ENCODE measurements around the gene HRH1.

HRH1 gene

GRCh38 chr3:11245827-11246662, 91.8 kb downstream of the HRH1 start:
- DNase-seq, result peak; percentile 31

- peak; percentile 31 for DNase-seq
Measured at GRCh38 chr3:11246663-11246970, 92.3 kb downstream of the HRH1 start.

GRCh38 chr3:11247362-11247761, 93.1 kb downstream of the HRH1 start:
- DNase-seq, result no peak

- DNase-seq, result peak; percentile 31
Measured at GRCh38 chr3:11248596-11248995, 94.3 kb downstream of the HRH1 start.

GRCh38 chr3:11250902-11251806, 96.9 kb downstream of the HRH1 start:
- DNase-seq, result no peak

GRCh38 chr3:11251807-11252176, 97.5 kb downstream of the HRH1 start:
- no peak for DNase-seq

- DNase-seq, result no peak
Measured at GRCh38 chr3:11254876-11255275, 100.6 kb downstream of the HRH1 start.

- peak; percentile 69 for DNase-seq
Measured at GRCh38 chr3:11255537-11255936, 101.2 kb downstream of the HRH1 start.

- DNase-seq, result no peak
Measured at GRCh38 chr3:11258958-11259357, 104.7 kb downstream of the HRH1 start.

- no peak for DNase-seq
Measured at GRCh38 chr3:11260460-11260859, 106.2 kb downstream of the HRH1 start.

- no peak for DNase-seq
Measured at GRCh38 chr3:11269007-11269406, 114.7 kb downstream of the HRH1 start.

- DNase-seq, result peak; percentile 94
Measured at GRCh38 chr3:11271986-11272904, 118.0 kb downstream of the HRH1 start, which contains the start of gene ATG7. Gene ATG7 (plus strand): TSS chr3:11272397. CDS start chr3:11298696, 26,299 bp downstream.

GRCh38 chr3:11272906-11273574, 118.7 kb downstream of the HRH1 start:
- DNase-seq, result no peak

GRCh38 chr3:11273891-11274291, 119.6 kb downstream of the HRH1 start:
- DNase-seq, result no peak

GRCh38 chr3:11274566-11275142, 120.4 kb downstream of the HRH1 start:
- DNase-seq, result no peak

- DNase-seq, result no peak
Measured at GRCh38 chr3:11275926-11276325, 121.6 kb downstream of the HRH1 start.

- peak; percentile 49 for DNase-seq
Measured at GRCh38 chr3:11276901-11277300, 122.6 kb downstream of the HRH1 start.

GRCh38 chr3:11282250-11283138, 128.2 kb downstream of the HRH1 start:
- DNase-seq, result no peak

GRCh38 chr3:11283139-11283475, 128.8 kb downstream of the HRH1 start:
- no peak for DNase-seq

- DNase-seq, result no peak
Measured at GRCh38 chr3:11284011-11284410, 129.7 kb downstream of the HRH1 start.

- DNase-seq, result no peak
Measured at GRCh38 chr3:11285471-11285870, 131.2 kb downstream of the HRH1 start.

Data from NCI-H226 (cell line).